Subcutaneous abdominal adipose tissue (tissue), 5 donors: Measurements from ENCODE around the gene OR51L1.
"Not testable (repeated sequence)": the region's sequence is repeated elsewhere in the genome, so short reads cannot be mapped to it uniquely, and the experiment has no call there.

ENCODE experiments used
- H3K27ac ChIP-seq: one replicate; pipeline ENCODE4 v1.7.0; 2013; ENCODE audit warnings: low read depth, mild to moderate bottlenecking, inconsistent platforms, low read length, moderate library complexity
- H3K27me3 ChIP-seq, 5 donors: one replicate each; pipeline ENCODE4 v1.7.0; 2013; ENCODE audit warnings: low read length in 5 of 5, inconsistent platforms in 1 of 5; ENCODE audit not compliant: control insufficient read depth in 5 of 5, insufficient read depth in 4 of 5
- H3K36me3 ChIP-seq, 5 donors: one replicate each; pipeline ENCODE4 v1.7.0; 2013; ENCODE audit warnings: low read length in 5 of 5; ENCODE audit not compliant: control insufficient read depth in 5 of 5, insufficient read depth in 5 of 5
- H3K4me1 ChIP-seq, 5 donors: one replicate each; pipeline ENCODE4 v1.7.0; 2013; ENCODE audit warnings: low read length in 5 of 5, mild to moderate bottlenecking in 3 of 5, moderate library complexity in 1 of 5; ENCODE audit not compliant: control insufficient read depth in 5 of 5, insufficient read depth in 5 of 5
- H3K4me3 ChIP-seq, 5 donors: one replicate each; pipeline ENCODE4 v1.7.0; 2013; ENCODE audit warnings: low read length in 5 of 5, low read depth in 1 of 5
- H3K9ac ChIP-seq, 5 donors: one replicate each; pipeline ENCODE4 v1.7.0; 2013; ENCODE audit warnings: low read length in 5 of 5, mild to moderate bottlenecking in 4 of 5, moderate library complexity in 3 of 5
- H3K9me3 ChIP-seq, 5 donors: one replicate each; pipeline ENCODE4 v1.7.0; 2013; ENCODE audit warnings: low read length in 5 of 5; ENCODE audit not compliant: control insufficient read depth in 5 of 5
- donor health status: healthy.
- donor health status: healthy.
- donor health status: healthy.
- donor health status: healthy.
- donor health status: healthy.

Gene OR51L1

DNA sequence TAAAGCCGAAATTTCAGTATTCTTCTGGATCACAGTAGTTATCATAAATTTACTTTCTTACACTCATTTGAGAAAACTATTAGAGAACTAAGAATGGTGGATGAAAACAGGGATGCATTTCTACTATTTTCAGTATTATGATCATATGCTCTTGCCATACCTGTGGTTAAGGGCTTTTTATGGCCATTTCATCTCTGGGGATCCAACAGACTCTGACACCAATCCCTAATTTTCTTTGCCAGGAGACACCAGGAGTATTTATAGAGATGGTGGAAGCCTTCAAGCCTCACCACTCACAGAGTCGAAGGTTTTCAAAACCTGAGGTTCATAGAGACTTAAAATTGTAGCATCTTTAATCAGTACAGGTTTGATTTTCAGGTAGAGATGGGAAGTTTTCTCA lies at the start of gene OR51L1:
OR51L1 (plus strand) TSS at position 301 of the 400 bp plus-strand sequence. CDS start 4,132 bp downstream, outside the sequence.
- Histone ChIP-seq H3K9me3 (no peaks in the 10 kb centered on the region), H3K4me3 (no peak within 1 kb of the TSS), H3K36me3 (no peaks in the 10 kb centered on the region), H3K9ac (no peak within 1 kb of the TSS), H3K27ac (no peak within 1 kb of the TSS), H3K27me3 (no peaks in the 10 kb centered on the region), H3K4me1 (no peaks in the 10 kb centered on the region)

DNA sequence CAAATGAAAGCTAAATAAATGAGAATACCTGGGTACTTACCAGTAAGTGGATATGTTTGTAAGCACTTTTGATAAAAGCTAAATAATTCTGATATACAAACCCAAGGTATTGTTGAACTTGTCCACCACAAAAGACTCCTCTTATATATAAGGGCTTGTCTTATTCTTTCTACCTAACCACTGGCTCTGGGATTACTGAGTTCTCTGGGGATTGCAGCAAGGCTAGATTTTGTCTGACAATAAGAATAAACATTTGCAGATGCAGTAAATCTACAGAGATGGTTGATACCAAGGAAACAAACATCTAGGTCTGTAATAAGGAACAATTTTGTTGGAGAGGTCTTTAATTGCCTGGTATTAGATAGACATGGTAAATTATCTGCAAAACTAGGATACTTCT lies 47.1 kb upstream of the OR51L1 start, which contains the start of gene OR51A4:
OR51A4 (minus strand) TSS at position 101 of the 400 bp plus-strand sequence. CDS start 505 bp downstream, outside the sequence.
- Histone ChIP-seq H3K36me3 (no peaks in the 10 kb centered on the region), H3K4me1 (no peaks in the 10 kb centered on the region), H3K9ac (no peak within 1 kb of the TSS), H3K27me3 (no peaks in the 10 kb centered on the region), H3K4me3 (no peak within 1 kb of the TSS), H3K27ac (no peak within 1 kb of the TSS), H3K9me3 (no peaks in the 10 kb centered on the region)

DNA sequence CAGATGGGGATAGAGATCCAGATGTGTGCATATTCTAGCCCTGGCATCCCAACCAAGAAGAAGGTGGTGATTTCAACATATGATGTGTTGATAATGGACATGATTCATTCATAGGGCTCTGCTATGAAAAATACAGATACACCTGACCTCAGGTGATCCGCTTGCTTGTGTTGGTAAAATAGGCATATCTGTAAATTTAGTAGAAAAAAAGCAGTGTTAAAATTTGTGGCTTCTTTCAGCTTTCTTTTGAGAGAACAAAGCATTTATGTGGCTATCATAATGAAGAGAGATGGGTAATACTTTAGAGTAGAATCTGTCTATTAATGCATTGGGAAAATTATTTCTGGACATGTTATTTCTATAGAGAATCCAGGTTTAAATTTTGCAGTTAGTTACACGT lies 39.0 kb upstream of the OR51L1 start, which contains the start of gene OR51A2:
OR51A2 (minus strand) TSS at position 101 of the 400 bp plus-strand sequence; CDS start at position 101, 0 bp downstream.
- not testable (repeated sequence) for H3K36me3 ChIP-seq, H3K9me3 ChIP-seq, H3K4me1 ChIP-seq

GRCh38 chr11:4957396-4957795 lies 37.3 kb upstream of the OR51L1 start:
- H3K27me3 ChIP-seq, result no peaks in the 10 kb centered on the region
- no peaks in the 10 kb centered on the region for H3K9me3 ChIP-seq
- H3K4me1 ChIP-seq, result no peaks in the 10 kb centered on the region

More for the DNA sequence above, 39.0 kb upstream of the OR51L1 start, which contains the start of gene OR51A2:
- not testable (repeated sequence) for H3K4me3 ChIP-seq, H3K27me3 ChIP-seq, H3K9ac ChIP-seq, H3K27ac ChIP-seq

DNA sequence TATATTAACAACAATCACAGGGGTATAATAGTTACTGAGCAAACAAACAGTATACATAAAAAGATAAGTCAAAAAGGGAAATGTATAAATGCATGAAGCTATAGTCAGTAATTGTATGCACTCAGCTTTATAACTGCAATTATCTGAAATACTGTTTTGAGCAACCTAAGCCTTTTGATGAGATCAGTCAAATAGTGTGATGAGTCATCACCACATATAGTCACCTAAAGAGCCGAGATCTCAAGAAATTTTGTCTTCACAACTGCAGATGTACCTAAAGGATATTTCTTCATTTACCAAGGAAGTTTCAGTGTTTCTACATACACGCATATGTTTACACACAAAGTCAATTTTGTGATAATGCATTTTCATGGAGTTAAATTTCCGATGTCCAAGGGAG lies 33.8 kb upstream of the OR51L1 start:
- Histone ChIP-seq H3K4me1 (no peaks in the 10 kb centered on the region), H3K27me3 (no peaks in the 10 kb centered on the region), H3K27ac (no peak overlapping the region), H3K36me3 (no peaks in the 10 kb centered on the region), H3K9me3 (no peaks in the 10 kb centered on the region), H3K4me3 (no peak overlapping the region), H3K9ac (no peak overlapping the region)

More at GRCh38 chr11:4957396-4957795, 37.3 kb upstream of the OR51L1 start:
- Histone ChIP-seq H3K36me3 (no peaks in the 10 kb centered on the region), H3K4me3 (no peak overlapping the region), H3K27ac (no peak overlapping the region), H3K9ac (no peak overlapping the region)

DNA sequence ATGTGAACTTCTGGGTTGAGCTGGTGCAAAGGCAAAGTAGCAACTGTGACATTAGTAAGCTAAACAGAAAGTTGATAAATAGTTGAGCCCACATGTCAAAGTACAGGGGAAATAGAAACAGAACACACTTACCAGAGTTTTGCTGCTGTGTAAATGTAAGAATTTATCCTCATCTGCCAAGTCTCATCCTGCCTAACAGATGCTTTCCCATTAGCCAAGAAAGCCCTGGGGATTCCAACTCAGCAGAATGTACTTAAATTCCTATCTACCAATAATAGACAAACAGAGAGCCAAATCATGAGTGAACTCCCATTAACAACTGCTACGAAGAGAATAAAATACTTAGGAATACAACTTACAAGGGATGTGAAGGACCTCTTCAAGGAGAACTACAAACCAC lies 31.8 kb upstream of the OR51L1 start:
- Histone ChIP-seq H3K4me3 (no peak overlapping the region), H3K27ac (no peak overlapping the region), H3K4me1 (no peaks in the 10 kb centered on the region), H3K9me3 (no peaks in the 10 kb centered on the region), H3K27me3 (no peaks in the 10 kb centered on the region), H3K36me3 (no peaks in the 10 kb centered on the region), H3K9ac (no peak overlapping the region)

DNA sequence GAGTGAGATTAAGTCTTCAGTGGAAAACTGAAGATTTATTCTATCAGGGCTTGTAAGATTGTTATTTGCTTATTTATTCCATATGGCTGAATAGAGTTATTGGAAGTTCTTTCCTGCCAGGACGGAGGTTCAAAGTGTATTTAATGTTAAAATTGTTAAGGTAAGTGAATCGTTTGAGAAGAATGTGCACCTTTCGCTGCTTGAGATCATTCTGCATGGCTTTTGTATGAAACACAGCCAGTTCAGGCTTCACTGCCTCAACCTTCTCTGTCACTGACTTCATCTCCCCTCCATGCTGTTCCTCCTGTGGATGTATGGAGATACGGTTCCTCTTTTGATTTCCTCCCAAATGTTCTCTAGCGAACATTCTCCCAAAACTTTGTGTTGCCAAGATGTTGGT lies 19.2 kb upstream of the OR51L1 start:
- no peaks in the 10 kb centered on the region for H3K9me3 ChIP-seq
- no peak overlapping the region for H3K4me3 ChIP-seq
- H3K27ac ChIP-seq, result no peak overlapping the region
- no peaks in the 10 kb centered on the region for H3K27me3 ChIP-seq
- H3K9ac ChIP-seq, result no peak overlapping the region
- no peaks in the 10 kb centered on the region for H3K4me1 ChIP-seq
- H3K36me3 ChIP-seq, result no peaks in the 10 kb centered on the region

DNA sequence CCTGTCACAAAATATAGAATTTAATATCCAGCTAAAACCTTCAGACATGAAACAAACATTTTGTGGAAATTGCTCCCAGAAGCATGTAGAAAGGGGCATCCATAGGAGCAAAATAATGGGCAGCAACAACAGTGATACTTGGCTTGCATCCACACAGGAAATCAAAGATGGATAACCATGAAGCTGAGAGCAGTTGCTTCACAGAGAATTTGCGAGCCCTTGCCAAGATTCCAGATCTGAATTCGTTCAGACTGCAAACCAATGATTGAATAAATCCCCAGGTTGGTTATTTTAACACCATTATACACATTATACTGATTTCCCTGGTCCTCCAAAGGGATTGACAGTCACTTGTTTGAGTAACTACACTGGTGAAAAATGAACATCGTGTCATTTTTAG lies 15.6 kb upstream of the OR51L1 start:
- H3K9ac ChIP-seq, result no peak overlapping the region
- no peaks in the 10 kb centered on the region for H3K9me3 ChIP-seq
- H3K27ac ChIP-seq, result no peak overlapping the region
- no peaks in the 10 kb centered on the region for H3K36me3 ChIP-seq
- no peaks in the 10 kb centered on the region for H3K27me3 ChIP-seq
- no peak overlapping the region for H3K4me3 ChIP-seq
- no peaks in the 10 kb centered on the region for H3K4me1 ChIP-seq

GRCh38 chr11:4982678-4983077 lies 12.0 kb upstream of the OR51L1 start:
- no peaks in the 10 kb centered on the region for H3K4me1 ChIP-seq
- no peak overlapping the region for H3K4me3 ChIP-seq
- H3K27me3 ChIP-seq, result no peaks in the 10 kb centered on the region
- no peak overlapping the region for H3K9ac ChIP-seq
- H3K36me3 ChIP-seq, result no peaks in the 10 kb centered on the region
- H3K27ac ChIP-seq, result no peak overlapping the region
- no peaks in the 10 kb centered on the region for H3K9me3 ChIP-seq

DNA sequence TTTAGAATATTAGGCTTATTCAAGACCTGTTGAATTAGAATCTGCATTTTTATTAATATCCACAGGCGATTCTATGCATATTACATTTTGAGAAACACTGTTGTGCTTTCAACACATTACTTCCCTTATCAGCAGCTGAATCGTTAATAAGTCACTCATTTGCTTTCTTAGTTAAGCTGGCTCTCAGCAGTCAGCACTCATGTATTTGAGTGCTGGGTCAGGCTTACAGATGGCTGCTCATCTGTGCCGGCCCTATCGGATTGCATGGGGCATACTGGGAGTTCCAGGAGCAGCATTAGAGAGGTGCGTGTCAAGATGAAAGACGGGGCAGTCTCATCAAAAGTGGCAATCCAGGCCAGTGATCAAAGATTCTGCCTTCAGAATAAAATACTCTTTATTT lies 10.8 kb upstream of the OR51L1 start:
- H3K9me3 ChIP-seq, result no peaks in the 10 kb centered on the region
- H3K27ac ChIP-seq, result no peak overlapping the region
- no peaks in the 10 kb centered on the region for H3K36me3 ChIP-seq
- no peaks in the 10 kb centered on the region for H3K4me1 ChIP-seq
- no peaks in the 10 kb centered on the region for H3K27me3 ChIP-seq
- no peak overlapping the region for H3K4me3 ChIP-seq
- H3K9ac ChIP-seq, result no peak overlapping the region

- Histone ChIP-seq H3K9ac (no peak overlapping the region), H3K27ac (no peak overlapping the region), H3K4me1 (no peaks in the 10 kb centered on the region), H3K4me3 (no peak overlapping the region), H3K36me3 (no peaks in the 10 kb centered on the region), H3K9me3 (no peaks in the 10 kb centered on the region), H3K27me3 (no peaks in the 10 kb centered on the region)
Measured at GRCh38 chr11:4991060-4991459, 3.6 kb upstream of the OR51L1 start.
